Neural cell (in vitro differentiated cells): ENCODE data around the gene DCTN3.

Experiments used
- EZH2 ChIP-seq: fragments of 200-600, 300-800 bp; shearing (Covaris generic), sonication (generic); IDR thresholded peaks from 2 replicates; pipeline ENCODE4 v1.6.1; 2014; ENCODE audit warnings: antibody characterized with exemption, low read length, borderline replicate concordance, mild to moderate bottlenecking; ENCODE audit not compliant: insufficient read depth, poor library complexity, severe bottlenecking
- TF ChIP-seq, protein P1 (sequence below): fragments of 450-650 bp; IDR thresholded peaks from 2 replicates; pipeline ENCODE4 v1.5.1; 2014; ENCODE audit warnings: antibody characterized with exemption, mild to moderate bottlenecking, moderate library complexity; ENCODE audit not compliant: poor library complexity, severe bottlenecking

DNA sequence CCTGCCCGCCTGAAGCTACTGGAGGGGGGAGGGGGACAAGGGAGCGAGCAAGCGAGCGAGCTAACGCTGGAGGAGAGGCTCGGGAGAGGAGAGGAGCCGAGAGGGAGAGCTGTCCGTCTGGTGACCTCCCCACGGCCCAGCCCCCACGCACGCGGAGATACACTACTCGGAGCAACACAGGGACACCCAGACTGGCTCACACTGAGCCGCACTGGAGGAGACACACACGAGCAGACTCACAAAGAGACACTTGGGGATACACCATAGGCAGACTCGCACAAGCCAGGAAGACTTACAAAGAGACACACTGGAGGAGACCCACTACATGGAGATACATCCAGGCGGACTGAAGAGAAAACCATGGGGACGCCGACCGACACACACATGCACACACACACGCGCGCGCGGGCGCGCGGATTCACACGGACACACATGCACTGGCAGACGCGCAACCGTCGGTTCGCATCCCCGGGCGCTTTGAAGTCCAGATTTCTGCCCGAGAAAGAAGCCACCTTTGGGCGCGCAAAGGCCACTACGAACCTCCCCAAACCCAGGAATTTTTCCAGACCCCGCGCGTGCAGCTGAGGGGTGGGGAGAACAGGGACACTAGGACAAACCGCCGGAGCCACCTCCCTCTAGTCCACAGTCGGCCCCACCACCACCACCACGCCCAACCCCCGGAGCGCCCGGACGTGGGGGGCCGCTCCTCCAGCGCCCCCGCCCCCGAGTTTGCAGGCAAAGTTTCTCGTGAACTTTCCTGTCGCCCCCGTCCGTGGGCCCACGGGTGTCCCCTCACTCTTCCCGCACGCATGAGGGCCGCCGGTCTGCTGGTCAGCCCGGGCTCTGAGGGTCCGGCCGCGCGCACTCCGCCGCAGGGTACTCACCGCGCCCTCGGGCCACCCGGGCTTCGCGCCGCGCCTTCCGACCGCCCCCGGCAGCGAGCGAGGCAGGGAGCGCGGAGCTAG lies 31.3 kb downstream of the DCTN3 start:
- no peak for TF ChIP-seq EZH2
- TF ChIP-seq, protein P1, sequence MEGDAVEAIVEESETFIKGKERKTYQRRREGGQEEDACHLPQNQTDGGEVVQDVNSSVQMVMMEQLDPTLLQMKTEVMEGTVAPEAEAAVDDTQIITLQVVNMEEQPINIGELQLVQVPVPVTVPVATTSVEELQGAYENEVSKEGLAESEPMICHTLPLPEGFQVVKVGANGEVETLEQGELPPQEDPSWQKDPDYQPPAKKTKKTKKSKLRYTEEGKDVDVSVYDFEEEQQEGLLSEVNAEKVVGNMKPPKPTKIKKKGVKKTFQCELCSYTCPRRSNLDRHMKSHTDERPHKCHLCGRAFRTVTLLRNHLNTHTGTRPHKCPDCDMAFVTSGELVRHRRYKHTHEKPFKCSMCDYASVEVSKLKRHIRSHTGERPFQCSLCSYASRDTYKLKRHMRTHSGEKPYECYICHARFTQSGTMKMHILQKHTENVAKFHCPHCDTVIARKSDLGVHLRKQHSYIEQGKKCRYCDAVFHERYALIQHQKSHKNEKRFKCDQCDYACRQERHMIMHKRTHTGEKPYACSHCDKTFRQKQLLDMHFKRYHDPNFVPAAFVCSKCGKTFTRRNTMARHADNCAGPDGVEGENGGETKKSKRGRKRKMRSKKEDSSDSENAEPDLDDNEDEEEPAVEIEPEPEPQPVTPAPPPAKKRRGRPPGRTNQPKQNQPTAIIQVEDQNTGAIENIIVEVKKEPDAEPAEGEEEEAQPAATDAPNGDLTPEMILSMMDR = no peak
